ENCODE results near the gene ZYX. TPM values are rescaled to one million over a fixed set of nuclear protein-coding genes. Genes with fewer than 3 reads are reported as not detected.

ZYX gene
- total and polyA plus RNA-seq, 9 of the 15 experiments (the other 6 are each of a cell fraction or from before 2014, with no cell fraction given): 1.8 to 130 (median 15.7) TPM

DNA sequence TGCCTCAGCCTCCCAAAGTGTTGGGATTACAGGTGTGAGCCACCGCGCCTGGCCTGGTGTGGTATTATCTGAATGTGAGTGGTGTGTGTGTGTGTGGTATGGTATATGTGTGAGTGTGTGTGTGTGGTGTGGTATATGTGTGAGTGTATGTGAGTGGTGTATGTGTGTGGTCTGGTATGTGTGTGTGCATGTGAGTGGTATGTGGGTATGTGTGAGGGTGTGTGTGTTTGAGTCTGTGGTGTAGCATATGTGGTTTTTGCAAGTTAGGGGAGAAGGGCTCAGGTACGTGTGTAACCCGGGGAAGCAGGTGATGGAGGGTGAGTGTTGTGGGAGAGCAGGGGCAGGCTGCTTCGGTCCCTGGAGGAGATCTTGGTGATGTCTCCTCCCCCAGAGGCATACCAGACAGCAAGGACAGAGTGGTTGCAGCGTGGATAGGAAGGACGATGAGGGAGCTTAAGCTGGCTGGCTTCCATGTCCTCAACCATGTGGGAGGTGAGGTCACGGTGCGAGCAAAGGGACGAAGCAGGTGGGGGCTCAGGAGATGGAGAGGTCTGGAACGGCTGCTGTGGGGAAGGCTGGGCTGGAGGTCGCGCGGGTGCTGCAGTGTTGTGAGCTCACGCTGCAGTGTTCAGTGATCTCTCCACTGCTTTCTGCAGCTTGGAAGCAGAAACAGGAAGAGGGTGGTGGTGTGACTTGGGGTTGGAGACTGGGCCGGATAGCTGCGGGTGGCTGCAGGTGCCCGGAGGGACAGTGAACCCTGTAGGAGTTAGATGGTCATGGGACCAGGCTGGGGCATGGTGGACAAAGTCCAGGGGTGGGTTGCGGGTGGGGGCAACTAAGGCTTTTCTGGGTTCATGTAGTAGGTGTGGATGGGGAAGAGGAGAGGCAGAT is 5.0 kb downstream of the ZYX start (continued):
- TF ChIP-seq ATF2 (CRISPR knock-in tag; IDR thresholded peaks at IDR 0.05): 0 out of 2 replicates have a peak, but pooled peaks have one; percentile 33
- peak; percentile 25 for TF ChIP-seq ASH1L (IDR thresholded peaks at IDR 0.05; ENCODE audit: borderline replicate concordance, low read depth, partially characterized antibody)
- no peak for TF ChIP-seq BMI1 (IDR thresholded peaks at IDR 0.05; ENCODE audit: low read length)
- TF ChIP-seq UBTF (IDR thresholded peaks at IDR 0.05; ENCODE audit: borderline replicate concordance in 1 of 2, low read depth in 2 of 2, low read length in 2 of 2): no peak
- peak; percentile 62; the same call in 1 of the 2 replicates for TF ChIP-seq POLR2G (IDR thresholded peaks at IDR 0.05; ENCODE audit: low read depth, low read length)
- TF ChIP-seq THRAP3 (IDR thresholded peaks at IDR 0.05; ENCODE audit: borderline replicate concordance): peak; percentile 37; the same call in 1 of the 2 replicates
- TF ChIP-seq VEZF1 (CRISPR knock-in tag; IDR thresholded peaks at IDR 0.05): no peak
- peak in 1 of 2 experiments; percentile 48; a peak in 3 of 4 replicates for TF ChIP-seq HDAC1 (IDR thresholded peaks at IDR 0.05)
- no peak for TF ChIP-seq SRSF9 (IDR thresholded peaks at IDR 0.05; ENCODE audit: borderline replicate concordance, low read depth, low read length)
- no peak for TF ChIP-seq ETS2 (tag; IDR thresholded peaks at IDR 0.05; ENCODE audit: borderline replicate concordance, poor library complexity, severe bottlenecking)
- TF ChIP-seq PML (IDR thresholded peaks at IDR 0.05; ENCODE audit: low read length): peak; percentile 31; the same call in 1 of the 2 replicates
- TF ChIP-seq SPI1 (IDR thresholded peaks at IDR 0.05; ENCODE audit: borderline replicate concordance, low read depth, low read length): peak; percentile 61; the same call in 1 of the 2 replicates
- no peak for TF ChIP-seq ETV5 (CRISPR knock-in tag; IDR thresholded peaks at IDR 0.05; ENCODE audit: low read depth)
- TF ChIP-seq ZNF165 (CRISPR knock-in tag; IDR thresholded peaks at IDR 0.05; ENCODE audit: borderline replicate concordance): no peak
- TF ChIP-seq ZMIZ1 (IDR thresholded peaks at IDR 0.05; ENCODE audit: low read depth in 2 of 2, low read length in 2 of 2): no peak

Data from K562 (cell line).